Right ventricle myocardium inferior (tissue), 1 donor: ENCODE measurements around the gene SYTL1. TPM values are rescaled to one million over a fixed set of nuclear protein-coding genes. Genes with fewer than 3 reads are reported as not detected.
"Not testable (repeated sequence)": the region's sequence is repeated elsewhere in the genome, so short reads cannot be mapped to it uniquely, and the experiment has no call there.

ENCODE experiments used
- ATAC-seq: fragments of 200-7000 bp; cut with Tn5 transposase; one replicate; pipeline ENCODE4 v1.9.1; 2020; ENCODE audit warnings: mild to moderate bottlenecking, moderate library complexity
- DNase-seq: peaks from one replicate; pipeline ENCODE4 v3.0.0; 2021; ENCODE audit errors: missing footprints
- intact Hi-C: fragments of 100-400 bp; cut with DNase I; formaldehyde crosslinking; loops from one replicate; pipeline ENCODE4 v1.11.0; 2022
- total RNA-seq: library from RNA; stranded (reverse); fragmentation: NEBNext Ultra II Directional; extraction: Animal tissue kit (Norgen Biotek cat#: 25700); gene quantifications from one replicate; pipeline ENCODE4 v1.2.1, GENCODE V29; 2021
- donor health status: DM: no; HTN: yes; CAD: no; lungs with severe emphysema.

SYTL1 gene
- total RNA-seq, 1 donor from 2014 or later: 0.78 TPM

GRCh38 chr1:27372808-27373690 is 31.2 kb downstream of the SYTL1 start:
- intact Hi-C loops: no loop called here
- DNase-seq (no peak), ATAC-seq (no peak)

GRCh38 chr1:27374362-27375086 is 32.7 kb downstream of the SYTL1 start, which contains the start of gene FCN3:
Gene FCN3, minus strand, starts transcription at chr1:27374824. Its CDS starts 6 bp downstream, at chr1:27374818.
- intact Hi-C loops: no loop called here
- no peak for DNase-seq
- no peak for ATAC-seq

- DNase-seq (no peak), ATAC-seq (no peak)
- intact Hi-C loops: no loop called here
Observed at GRCh38 chr1:27377760-27378495, 36.1 kb downstream of the SYTL1 start.

- no peak for ATAC-seq
- no peak for DNase-seq
- intact Hi-C loops: loop anchor here (10.0 kb wide), 1 partner anchor 335 kb away; no protein-coding TSS in a partner anchor
Observed at GRCh38 chr1:27379564-27380122, 37.8 kb downstream of the SYTL1 start.

- intact Hi-C loops: loop anchor here (10.0 kb wide), 1 partner anchor 335 kb away; no protein-coding TSS in a partner anchor
- no peak for ATAC-seq
Observed at GRCh38 chr1:27380224-27380623, 38.4 kb downstream of the SYTL1 start.

GRCh38 chr1:27380766-27381733 is 39.2 kb downstream of the SYTL1 start:
- no peak for DNase-seq
- intact Hi-C loops: loop anchor here (10.0 kb wide), 1 partner anchor 336 kb away; no protein-coding TSS in a partner anchor
- ATAC-seq: no peak

More at GRCh38 chr1:27380224-27380623, 38.4 kb downstream of the SYTL1 start:
- no peak for DNase-seq

- no peak for ATAC-seq
- no peak for DNase-seq
- intact Hi-C loops: loop anchor here (10.0 kb wide), 1 partner anchor 337 kb away; no protein-coding TSS in a partner anchor
Observed at GRCh38 chr1:27381969-27382762, 40.3 kb downstream of the SYTL1 start.

GRCh38 chr1:27383039-27383605 is 41.3 kb downstream of the SYTL1 start, which contains the start of gene CD164L2:
Gene CD164L2, minus strand, starts transcription at chr1:27383333. Its CDS starts 94 bp downstream, at chr1:27383239.
- intact Hi-C loops: loop anchor here (10.0 kb wide), 1 partner anchor 338 kb away; no protein-coding TSS in a partner anchor
- DNase-seq (no peak), ATAC-seq (no peak)

- intact Hi-C loops: loop anchor here (10.0 kb wide), 1 partner anchor 339 kb away; no protein-coding TSS in a partner anchor
- DNase-seq (no peak), ATAC-seq (no peak)
Observed at GRCh38 chr1:27383661-27384060, 41.8 kb downstream of the SYTL1 start.

- intact Hi-C loops: loop anchor here (10.0 kb wide), 1 partner anchor 340 kb away; no protein-coding TSS in a partner anchor
- ATAC-seq, DNase-seq: not testable (repeated sequence)
Observed at GRCh38 chr1:27384797-27385196, 43.0 kb downstream of the SYTL1 start.

- intact Hi-C loops: loop anchor here (1.0 to 10.0 kb wide), 2 partner anchors 19 to 344 kb away; no protein-coding TSS in a partner anchor
- ATAC-seq: no peak
Observed at GRCh38 chr1:27388337-27389005, 46.6 kb downstream of the SYTL1 start.

GRCh38 chr1:27391511-27392095 is 49.8 kb downstream of the SYTL1 start:
- intact Hi-C loops: loop anchor here (1.0 to 5.0 kb wide), 3 partner anchors 25 to 59 kb away; partner anchors contain the start of gene MAP3K6
- peak; percentile 39 for ATAC-seq
- no peak for DNase-seq

More at GRCh38 chr1:27388337-27389005, 46.6 kb downstream of the SYTL1 start:
- DNase-seq: no peak

GRCh38 chr1:27392096-27392777 is 50.4 kb downstream of the SYTL1 start, which contains the start of gene GPR3:
Gene GPR3, plus strand, starts transcription at chr1:27392622. Its CDS starts 1,177 bp downstream, at chr1:27393799.
- intact Hi-C loops: loop anchor here (1.0 to 5.0 kb wide), 2 partner anchors 26 to 35 kb away; partner anchors contain the start of gene MAP3K6
- DNase-seq: peak; percentile 96
- peak; percentile 91 for ATAC-seq
